HL-60 (cell line): Measurements from ENCODE around the gene POLA2.
A peak's percentile ranks its signal among the peaks of the same experiment; 100 is the strongest.

Experiments used
- POLR2AphosphoS5 ChIP-seq: IDR thresholded peaks from 2 replicates; pipeline ENCODE4 v1.6.1; 2012; ENCODE audit warnings: low read depth
- TF ChIP-seq, protein P1 (sequence below): IDR thresholded peaks from 2 replicates; pipeline ENCODE4 v1.6.1; 2012; ENCODE audit warnings: low read depth; ENCODE audit not compliant: insufficient replicate concordance
- TF ChIP-seq, protein P2 (sequence below): IDR thresholded peaks from one replicate; pipeline ENCODE4 v1.5.1; 2011; ENCODE audit warnings: low read length, control low read depth, inconsistent platforms; ENCODE audit not compliant: insufficient read depth

DNA sequence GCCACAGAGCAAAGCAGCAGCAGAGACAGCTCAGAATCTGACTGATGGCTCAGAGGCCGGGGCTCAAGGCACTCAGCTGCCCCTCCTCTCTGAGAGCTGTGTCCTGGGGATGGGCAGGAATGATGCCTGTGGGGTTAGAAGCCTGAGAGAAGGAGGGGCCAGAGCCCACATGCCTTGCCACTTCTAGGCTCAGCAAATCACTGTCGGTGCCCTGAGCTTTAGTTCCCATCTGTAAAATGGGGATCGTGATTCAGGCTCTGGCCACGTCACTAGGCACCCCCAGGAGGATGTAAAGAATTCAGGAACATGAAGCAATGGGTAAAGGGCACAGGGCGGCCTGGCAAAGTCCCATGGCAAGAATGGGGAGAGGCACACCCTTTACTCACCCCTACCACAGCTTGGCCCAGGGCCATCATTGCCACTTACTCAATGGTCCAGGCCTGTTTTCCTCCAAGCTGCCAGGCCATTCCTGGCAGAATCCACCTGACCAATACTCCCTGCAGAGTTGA lies 49.5 kb downstream of the POLA2 start:
- TF ChIP-seq, protein P1, sequence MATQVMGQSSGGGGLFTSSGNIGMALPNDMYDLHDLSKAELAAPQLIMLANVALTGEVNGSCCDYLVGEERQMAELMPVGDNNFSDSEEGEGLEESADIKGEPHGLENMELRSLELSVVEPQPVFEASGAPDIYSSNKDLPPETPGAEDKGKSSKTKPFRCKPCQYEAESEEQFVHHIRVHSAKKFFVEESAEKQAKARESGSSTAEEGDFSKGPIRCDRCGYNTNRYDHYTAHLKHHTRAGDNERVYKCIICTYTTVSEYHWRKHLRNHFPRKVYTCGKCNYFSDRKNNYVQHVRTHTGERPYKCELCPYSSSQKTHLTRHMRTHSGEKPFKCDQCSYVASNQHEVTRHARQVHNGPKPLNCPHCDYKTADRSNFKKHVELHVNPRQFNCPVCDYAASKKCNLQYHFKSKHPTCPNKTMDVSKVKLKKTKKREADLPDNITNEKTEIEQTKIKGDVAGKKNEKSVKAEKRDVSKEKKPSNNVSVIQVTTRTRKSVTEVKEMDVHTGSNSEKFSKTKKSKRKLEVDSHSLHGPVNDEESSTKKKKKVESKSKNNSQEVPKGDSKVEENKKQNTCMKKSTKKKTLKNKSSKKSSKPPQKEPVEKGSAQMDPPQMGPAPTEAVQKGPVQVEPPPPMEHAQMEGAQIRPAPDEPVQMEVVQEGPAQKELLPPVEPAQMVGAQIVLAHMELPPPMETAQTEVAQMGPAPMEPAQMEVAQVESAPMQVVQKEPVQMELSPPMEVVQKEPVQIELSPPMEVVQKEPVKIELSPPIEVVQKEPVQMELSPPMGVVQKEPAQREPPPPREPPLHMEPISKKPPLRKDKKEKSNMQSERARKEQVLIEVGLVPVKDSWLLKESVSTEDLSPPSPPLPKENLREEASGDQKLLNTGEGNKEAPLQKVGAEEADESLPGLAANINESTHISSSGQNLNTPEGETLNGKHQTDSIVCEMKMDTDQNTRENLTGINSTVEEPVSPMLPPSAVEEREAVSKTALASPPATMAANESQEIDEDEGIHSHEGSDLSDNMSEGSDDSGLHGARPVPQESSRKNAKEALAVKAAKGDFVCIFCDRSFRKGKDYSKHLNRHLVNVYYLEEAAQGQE: no peak
- TF ChIP-seq, protein P2, sequence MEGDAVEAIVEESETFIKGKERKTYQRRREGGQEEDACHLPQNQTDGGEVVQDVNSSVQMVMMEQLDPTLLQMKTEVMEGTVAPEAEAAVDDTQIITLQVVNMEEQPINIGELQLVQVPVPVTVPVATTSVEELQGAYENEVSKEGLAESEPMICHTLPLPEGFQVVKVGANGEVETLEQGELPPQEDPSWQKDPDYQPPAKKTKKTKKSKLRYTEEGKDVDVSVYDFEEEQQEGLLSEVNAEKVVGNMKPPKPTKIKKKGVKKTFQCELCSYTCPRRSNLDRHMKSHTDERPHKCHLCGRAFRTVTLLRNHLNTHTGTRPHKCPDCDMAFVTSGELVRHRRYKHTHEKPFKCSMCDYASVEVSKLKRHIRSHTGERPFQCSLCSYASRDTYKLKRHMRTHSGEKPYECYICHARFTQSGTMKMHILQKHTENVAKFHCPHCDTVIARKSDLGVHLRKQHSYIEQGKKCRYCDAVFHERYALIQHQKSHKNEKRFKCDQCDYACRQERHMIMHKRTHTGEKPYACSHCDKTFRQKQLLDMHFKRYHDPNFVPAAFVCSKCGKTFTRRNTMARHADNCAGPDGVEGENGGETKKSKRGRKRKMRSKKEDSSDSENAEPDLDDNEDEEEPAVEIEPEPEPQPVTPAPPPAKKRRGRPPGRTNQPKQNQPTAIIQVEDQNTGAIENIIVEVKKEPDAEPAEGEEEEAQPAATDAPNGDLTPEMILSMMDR: no peak
- peak; percentile 35; the same call in 1 of the 2 replicates for TF ChIP-seq POLR2AphosphoS5
